SK-N-MC (cell line): ENCODE data around the gene PFN1.
A peak's percentile ranks its signal among the peaks of the same experiment; 100 is the strongest.

ENCODE experiments used
- DNase-seq: peaks from one replicate; pipeline ENCODE4 v3.0.0-alpha.2; 2011; ENCODE audit warnings: low read depth, low spot score
- H3K27ac ChIP-seq: fragments of 200-600 bp; sonication (generic); 2 replicates; pipeline ENCODE4 v1.5.1; 2016; ENCODE audit warnings: mixed run types
- H3K36me3 ChIP-seq: fragments of 200-600 bp; sonication (generic); 2 replicates; pipeline ENCODE4 v1.6.1; 2017; ENCODE audit warnings: antibody characterized with exemption, low read length, mixed read lengths; ENCODE audit not compliant: insufficient read depth
- H3K4me3 ChIP-seq: fragments of 200-600 bp; sonication (generic); 2 replicates; pipeline ENCODE4 v1.5.1; 2016
- H3K9ac ChIP-seq: fragments of 200-600 bp; sonication (generic); 2 replicates; pipeline ENCODE4 v1.8.0; 2017; ENCODE audit warnings: mixed run types, mixed read lengths; ENCODE audit not compliant: insufficient read length
- H3K9me3 ChIP-seq: fragments of 200-600 bp; sonication (generic); 2 replicates; pipeline ENCODE4 v1.6.1; 2017; ENCODE audit warnings: low read depth, mild to moderate bottlenecking, antibody characterized with exemption, low read length, moderate library complexity, mixed read lengths
- EZH2 ChIP-seq: fragments of 200-600 bp; sonication (generic); IDR thresholded peaks from one replicate; pipeline ENCODE4 v1.6.1; 2017; ENCODE audit warnings: antibody characterized with exemption
- FOXP2 ChIP-seq: optimal IDR thresholded peaks from 2 replicates; pipeline ENCODE3; 2011; ENCODE audit warnings: mild to moderate bottlenecking, moderate library complexity; ENCODE audit not compliant: insufficient read depth; ENCODE audit errors: extremely low read length, control extremely low read depth
- POLR2AphosphoS5 ChIP-seq: IDR thresholded peaks from 2 replicates; pipeline ENCODE4 v1.6.1; 2012; ENCODE audit warnings: mild to moderate bottlenecking, low read depth, low read length, borderline replicate concordance

PFN1 gene

GRCh38 chr17:4949321-4950074 is 1.2 kb upstream of the PFN1 start:
- Histone ChIP-seq H3K9me3 (no peaks in the 10 kb centered on the region), H3K36me3 (peaks cover 27% of the 10 kb centered on the region), H3K9ac (peak overlapping the region; percentile 81), H3K4me3 (peak overlapping the region; percentile 83), H3K27ac (peak overlapping the region; percentile 97)
- DNase-seq = no peak
- TF ChIP-seq EZH2 (no peak), POLR2AphosphoS5 (no peak; the same call in 1 of the 2 replicates), FOXP2 (no peak)

GRCh38 chr17:4948931-4949320 is 596 bp upstream of the PFN1 start:
- peak overlapping the region; percentile 83 for H3K4me3 ChIP-seq
- no peak for DNase-seq
- H3K27ac ChIP-seq = peak overlapping the region; percentile 97
- peak overlapping the region; percentile 81 for H3K9ac ChIP-seq
- peaks cover 33% of the 10 kb centered on the region for H3K36me3 ChIP-seq
- H3K9me3 ChIP-seq = no peaks in the 10 kb centered on the region
- TF ChIP-seq FOXP2 = no peak
- TF ChIP-seq EZH2 = no peak
- no peak for TF ChIP-seq POLR2AphosphoS5

GRCh38 chr17:4947411-4948165 is 742 bp downstream of the PFN1 start:
- Histone ChIP-seq H3K9me3 (no peaks in the 10 kb centered on the region), H3K27ac (peak overlapping the region; percentile 97), H3K4me3 (peak overlapping the region; percentile 83), H3K36me3 (peaks cover 43% of the 10 kb centered on the region), H3K9ac (peak overlapping the region; percentile 90)
- TF ChIP-seq POLR2AphosphoS5 (no peak; the same call in 1 of the 2 replicates), FOXP2 (no peak), EZH2 (no peak)
- DNase-seq = no peak

DNA sequence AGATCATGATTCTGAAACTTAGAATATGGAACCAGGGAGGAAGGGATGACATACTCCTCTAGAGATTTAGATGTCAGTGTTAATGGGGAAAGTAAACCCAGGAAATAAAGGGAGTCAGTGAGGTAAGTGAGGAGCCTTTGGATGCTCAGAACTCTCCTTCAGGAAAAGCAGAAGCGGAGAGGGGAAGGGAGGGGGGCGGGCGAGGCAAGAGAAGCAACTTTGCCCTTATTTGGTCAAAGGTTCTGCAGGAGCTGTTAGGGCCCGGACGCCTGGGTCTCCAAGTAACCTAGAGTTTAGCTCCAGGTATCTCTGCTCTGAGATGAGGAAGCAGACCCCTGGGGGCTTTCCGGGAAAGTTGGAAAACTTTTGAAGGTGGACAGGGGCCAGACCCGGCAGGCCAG is 1.3 kb downstream of the PFN1 start:
- H3K4me3 ChIP-seq = peak overlapping the region; percentile 83
- no peak for DNase-seq
- H3K36me3 ChIP-seq = peaks cover 49% of the 10 kb centered on the region
- peak overlapping the region; percentile 90 for H3K9ac ChIP-seq
- TF ChIP-seq FOXP2 (no peak), EZH2 (no peak), POLR2AphosphoS5 (no peak)
- H3K27ac ChIP-seq = 0 out of 2 replicates have a peak overlapping the region, but pooled peaks have one; percentile 55
- H3K9me3 ChIP-seq = no peaks in the 10 kb centered on the region

- H3K36me3 ChIP-seq = peaks cover 50% of the 10 kb centered on the region
- peak overlapping the region; percentile 90 for H3K9ac ChIP-seq
- DNase-seq = no peak
- H3K4me3 ChIP-seq = peak overlapping the region; percentile 83
- no peaks in the 10 kb centered on the region for H3K9me3 ChIP-seq
- TF ChIP-seq FOXP2 = no peak
- TF ChIP-seq POLR2AphosphoS5 = peak; percentile 21; the same call in 1 of the 2 replicates
- 0 out of 2 replicates have a peak overlapping the region, but pooled peaks have one; percentile 55 for H3K27ac ChIP-seq
Observed at GRCh38 chr17:4946312-4946976, 1.9 kb downstream of the PFN1 start.

DNA sequence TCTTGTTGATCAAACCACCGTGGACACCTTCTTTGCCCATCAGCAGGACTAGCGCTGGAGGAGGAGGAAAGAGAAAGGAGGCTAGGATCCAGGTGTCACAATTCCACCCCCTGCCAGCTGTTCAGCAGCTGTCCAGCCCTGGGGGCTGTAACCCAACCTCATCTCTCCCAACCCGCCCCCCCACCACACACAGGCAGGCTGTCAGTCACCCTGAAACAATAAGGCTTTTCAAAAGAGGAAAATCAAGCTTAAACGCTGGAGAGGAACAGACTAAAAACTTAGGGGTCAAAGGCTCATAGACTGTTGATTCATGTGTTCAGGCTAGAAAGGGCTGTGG is 2.4 kb downstream of the PFN1 start:
- Histone ChIP-seq H3K27ac (0 out of 2 replicates have a peak overlapping the region, but pooled peaks have one; percentile 55), H3K9ac (no peak overlapping the region), H3K36me3 (peaks cover 50% of the 10 kb centered on the region)

DNA sequence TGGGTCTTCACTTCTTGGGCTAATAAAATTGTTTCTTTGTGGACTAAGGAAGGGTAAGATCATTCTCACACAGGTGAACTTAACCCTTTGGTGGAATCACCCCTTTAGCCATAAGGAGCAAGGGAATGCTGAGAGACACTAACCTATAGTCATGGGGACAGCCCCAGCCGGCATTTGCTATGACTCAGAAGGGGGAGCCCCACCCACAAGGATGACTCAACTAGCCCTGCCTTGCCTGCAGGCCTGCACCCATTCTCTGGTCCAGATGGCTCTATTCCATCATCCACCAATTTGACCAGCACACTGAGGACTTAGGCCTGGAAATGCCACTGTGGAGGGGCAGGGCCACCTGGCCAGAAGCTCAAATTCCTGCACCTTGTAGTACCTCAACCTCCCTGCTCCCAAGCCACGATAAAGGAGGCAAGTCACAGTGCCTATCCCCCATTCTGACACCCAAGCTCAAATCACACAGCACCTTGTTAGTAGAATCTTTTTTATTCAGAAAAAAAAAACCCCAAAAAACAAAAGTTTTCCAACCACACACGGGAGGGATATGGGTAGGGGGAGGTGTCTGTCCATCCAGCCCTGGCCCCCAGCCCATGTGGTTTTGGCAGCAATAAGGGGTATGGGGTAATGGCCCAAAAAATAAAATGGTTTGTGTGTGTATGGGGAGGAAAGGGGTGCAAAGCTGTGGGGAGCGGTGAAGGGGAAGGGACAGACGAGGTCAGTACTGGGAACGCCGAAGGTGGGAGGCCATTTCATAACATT is 3.0 kb downstream of the PFN1 start:
- peak overlapping the region; percentile 56 for H3K27ac ChIP-seq
- H3K4me3 ChIP-seq = no peak overlapping the region
- no peak overlapping the region for H3K9ac ChIP-seq
- DNase-seq = no peak
- no peak for TF ChIP-seq EZH2
- H3K36me3 ChIP-seq = peaks cover 50% of the 10 kb centered on the region
- H3K9me3 ChIP-seq = no peaks in the 10 kb centered on the region

More for the DNA sequence above, 2.4 kb downstream of the PFN1 start:
- no peak for DNase-seq
- Histone ChIP-seq H3K9me3 (no peaks in the 10 kb centered on the region), H3K4me3 (peak overlapping the region; percentile 83; the same call in 1 of the 2 replicates)
- TF ChIP-seq FOXP2 (no peak), EZH2 (no peak), POLR2AphosphoS5 (no peak)
